ENCODE results near the gene HEG1.

HEG1 gene

DNA sequence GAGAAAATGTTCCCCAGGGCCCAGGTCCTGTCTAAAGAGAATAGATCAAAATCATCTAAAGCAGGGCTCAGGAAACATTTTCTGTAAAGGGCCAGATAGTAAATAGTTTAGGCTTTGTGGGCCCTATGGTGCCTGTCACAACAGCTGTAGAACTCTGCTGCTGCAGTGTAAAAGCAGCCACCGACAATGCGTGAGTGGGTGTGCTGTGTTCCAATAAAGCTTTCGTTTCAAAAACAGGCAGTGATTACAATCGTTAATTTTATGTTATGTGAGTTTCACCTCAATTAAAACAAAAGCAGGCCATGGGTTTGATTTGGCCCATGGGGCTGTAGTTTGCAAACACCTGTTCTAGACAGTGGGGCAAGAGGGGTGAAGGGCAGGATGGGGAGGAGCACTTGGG is 12.5 kb upstream of the HEG1 start:
- H3K4me3 Mint-ChIP-seq, result no peak overlapping the region
- H3K9me3 Mint-ChIP-seq, result peaks cover 4% of the 10 kb centered on the region
- peaks cover 6% of the 10 kb centered on the region for H3K27me3 Mint-ChIP-seq (ENCODE audit: low read depth)
- H3K36me3 Mint-ChIP-seq (ENCODE audit: low read depth), result no peaks in the 10 kb centered on the region
- H3K27ac Mint-ChIP-seq, result no peak overlapping the region
- TF ChIP-seq, protein P1, sequence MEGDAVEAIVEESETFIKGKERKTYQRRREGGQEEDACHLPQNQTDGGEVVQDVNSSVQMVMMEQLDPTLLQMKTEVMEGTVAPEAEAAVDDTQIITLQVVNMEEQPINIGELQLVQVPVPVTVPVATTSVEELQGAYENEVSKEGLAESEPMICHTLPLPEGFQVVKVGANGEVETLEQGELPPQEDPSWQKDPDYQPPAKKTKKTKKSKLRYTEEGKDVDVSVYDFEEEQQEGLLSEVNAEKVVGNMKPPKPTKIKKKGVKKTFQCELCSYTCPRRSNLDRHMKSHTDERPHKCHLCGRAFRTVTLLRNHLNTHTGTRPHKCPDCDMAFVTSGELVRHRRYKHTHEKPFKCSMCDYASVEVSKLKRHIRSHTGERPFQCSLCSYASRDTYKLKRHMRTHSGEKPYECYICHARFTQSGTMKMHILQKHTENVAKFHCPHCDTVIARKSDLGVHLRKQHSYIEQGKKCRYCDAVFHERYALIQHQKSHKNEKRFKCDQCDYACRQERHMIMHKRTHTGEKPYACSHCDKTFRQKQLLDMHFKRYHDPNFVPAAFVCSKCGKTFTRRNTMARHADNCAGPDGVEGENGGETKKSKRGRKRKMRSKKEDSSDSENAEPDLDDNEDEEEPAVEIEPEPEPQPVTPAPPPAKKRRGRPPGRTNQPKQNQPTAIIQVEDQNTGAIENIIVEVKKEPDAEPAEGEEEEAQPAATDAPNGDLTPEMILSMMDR (IDR thresholded peaks at IDR 0.05; ENCODE audit: unreplicated experiment in 3 of 3), result no peak
- H3K4me1 Mint-ChIP-seq, result peaks cover 6% of the 10 kb centered on the region

DNA sequence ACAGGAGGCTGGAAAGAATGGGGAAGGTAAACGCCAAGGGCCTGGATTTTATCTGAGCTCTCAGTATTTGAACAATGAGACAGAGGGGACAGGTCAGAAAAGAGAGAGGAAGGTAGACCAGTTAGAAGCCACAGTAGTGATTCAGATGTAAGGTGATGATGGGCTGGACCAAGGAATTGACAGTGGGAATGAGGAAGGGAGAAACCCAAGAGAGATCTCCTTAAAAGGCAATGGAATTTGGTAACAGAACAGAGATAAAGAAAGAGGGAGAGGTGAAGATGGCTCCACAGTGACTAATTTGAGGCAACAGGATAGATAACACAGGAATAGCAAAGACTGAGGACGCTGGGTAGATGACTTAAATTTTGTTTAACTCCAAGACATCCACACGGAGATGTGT is 11.4 kb upstream of the HEG1 start:
- Mint-ChIP-seq H3K27ac (no peak overlapping the region), H3K4me3 (no peak overlapping the region), H3K36me3 (ENCODE audit: low read depth) (no peaks in the 10 kb centered on the region), H3K9me3 (peaks cover 4% of the 10 kb centered on the region), H3K27me3 (ENCODE audit: low read depth) (peaks cover 6% of the 10 kb centered on the region), H3K4me1 (peaks cover 6% of the 10 kb centered on the region)
- TF ChIP-seq, protein P1 (IDR thresholded peaks at IDR 0.05; ENCODE audit: unreplicated experiment in 3 of 3), result no peak

DNA sequence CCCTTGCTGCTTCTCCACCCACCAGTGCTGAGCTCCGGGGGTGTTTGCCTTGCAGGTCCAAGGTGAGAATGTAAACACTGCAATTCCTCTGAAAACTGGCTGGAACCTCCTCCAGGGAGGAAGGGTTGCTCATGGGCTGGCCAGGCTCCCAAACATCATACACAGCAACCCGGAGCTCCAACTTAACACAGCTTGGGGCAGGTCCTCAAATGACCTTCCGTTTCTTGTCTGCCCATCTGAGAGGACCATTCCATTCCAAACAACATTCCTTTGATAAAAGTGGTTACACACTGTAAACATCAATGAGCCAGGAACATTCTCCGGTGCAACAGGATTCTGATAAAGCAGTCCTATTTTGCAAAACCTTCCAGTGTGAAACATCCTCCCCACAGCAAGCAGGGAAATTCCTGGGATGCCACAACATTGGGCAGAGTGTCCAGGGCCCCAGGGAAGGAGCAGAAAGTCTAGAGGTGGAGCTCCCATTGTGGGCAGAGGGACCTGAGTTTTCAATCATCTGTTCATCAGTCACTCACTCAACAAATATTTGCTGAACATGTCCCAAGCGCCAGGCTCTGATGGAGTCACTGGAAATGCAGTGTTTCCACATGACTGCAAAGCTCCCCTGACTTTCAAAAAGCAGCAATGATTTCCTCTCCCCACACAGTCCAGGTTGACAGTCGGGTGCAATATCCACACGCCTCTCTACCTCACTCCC is 7.3 kb upstream of the HEG1 start:
- TF ChIP-seq, protein P1 (IDR thresholded peaks at IDR 0.05; ENCODE audit: unreplicated experiment in 3 of 3), result no peak
- Mint-ChIP-seq H3K36me3 (ENCODE audit: low read depth) (no peaks in the 10 kb centered on the region), H3K4me1 (peaks cover 15% of the 10 kb centered on the region), H3K9me3 (peaks cover 4% of the 10 kb centered on the region), H3K4me3 (no peak overlapping the region), H3K27me3 (ENCODE audit: low read depth) (peaks cover 7% of the 10 kb centered on the region), H3K27ac (no peak overlapping the region)

DNA sequence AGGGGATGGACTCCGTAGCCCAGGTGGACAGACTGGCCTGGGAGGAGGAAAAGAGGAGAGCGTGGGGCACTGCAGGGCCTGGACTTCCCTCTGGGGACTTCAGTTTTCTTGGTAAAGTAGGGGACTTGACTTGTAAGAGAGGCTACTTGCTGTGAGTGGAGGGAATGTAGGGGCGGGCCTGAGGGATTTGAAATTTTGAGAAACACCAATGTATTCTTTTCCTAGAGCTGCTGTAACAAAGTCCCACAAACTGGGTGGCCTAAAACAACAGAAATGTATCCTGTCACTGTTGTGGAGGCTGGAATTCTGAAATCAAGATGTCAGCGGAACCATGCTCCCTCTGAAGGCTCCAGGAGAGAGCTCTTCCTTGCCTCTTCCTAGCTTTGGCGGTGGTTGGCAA is 5.8 kb upstream of the HEG1 start:
- Mint-ChIP-seq H3K4me3 (no peak overlapping the region), H3K9me3 (peaks cover 4% of the 10 kb centered on the region), H3K27me3 (ENCODE audit: low read depth) (peaks cover 5% of the 10 kb centered on the region), H3K4me1 (peaks cover 17% of the 10 kb centered on the region), H3K36me3 (ENCODE audit: low read depth) (no peaks in the 10 kb centered on the region), H3K27ac (peak overlapping the region in 2 of 3 experiments; percentile 3 to 59)
- TF ChIP-seq, protein P1 (IDR thresholded peaks at IDR 0.05; ENCODE audit: unreplicated experiment in 3 of 3), result no peak

DNA sequence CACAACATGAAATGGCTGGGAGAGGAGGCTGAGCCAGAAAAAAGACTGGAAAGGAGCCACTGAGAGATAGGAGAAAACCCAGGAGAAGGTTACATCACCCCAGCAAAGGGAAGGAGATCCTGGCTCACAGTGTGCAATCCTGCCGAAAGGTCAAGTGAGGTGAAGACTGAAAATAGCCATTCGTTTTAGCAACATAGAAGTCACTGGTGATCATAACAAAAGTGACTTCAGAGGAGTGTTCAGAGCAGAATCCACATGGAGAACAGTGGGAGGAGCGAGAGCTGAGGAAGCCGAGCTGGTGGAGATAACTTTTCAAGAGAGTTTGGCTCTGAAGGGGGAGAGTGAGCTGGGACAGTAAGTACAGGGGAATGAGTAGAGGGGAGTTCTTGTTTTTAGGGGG is 5.4 kb upstream of the HEG1 start:
- TF ChIP-seq, protein P1 (IDR thresholded peaks at IDR 0.05; ENCODE audit: unreplicated experiment in 3 of 3), result no peak
- no peaks in the 10 kb centered on the region for H3K36me3 Mint-ChIP-seq (ENCODE audit: low read depth)
- H3K27me3 Mint-ChIP-seq (ENCODE audit: low read depth), result peaks cover 10% of the 10 kb centered on the region
- peak overlapping the region in 2 of 3 experiments; percentile 3 to 59 for H3K27ac Mint-ChIP-seq
- peaks cover 4% of the 10 kb centered on the region for H3K9me3 Mint-ChIP-seq
- H3K4me1 Mint-ChIP-seq, result peaks cover 21% of the 10 kb centered on the region
- H3K4me3 Mint-ChIP-seq, result peak overlapping the region in 1 of 3 experiments; percentile 6
